B cell (primary cell): ENCODE data around the gene ZMIZ1. TPM values are rescaled to one million over a fixed set of nuclear protein-coding genes. Genes with fewer than 3 reads are reported as not detected.

Source experiments
- ATAC-seq: fragments of 200-7000 bp; cut with Tn5 transposase; one replicate; pipeline ENCODE4 v1.10.0; 2021; ENCODE audit warnings: low read depth, mild to moderate bottlenecking, moderate number of reproducible peaks, moderate library complexity
- CTCF ChIA-PET: fragments of 350-600 bp; sonication (Branson Sonifier 250); formaldehyde crosslinking; loops from one replicate; lab custom pipeline; 2021; ENCODE audit warnings: antibody characterized with exemption, inconsistent platforms; lab: Charles Lee
- POLR2A ChIA-PET: fragments of 350-600 bp; sonication (Branson Sonifier 250); formaldehyde crosslinking; loops from one replicate; lab custom pipeline; 2021; ENCODE audit warnings: antibody characterized with exemption; lab: Charles Lee
- DNase-seq: peaks from one replicate; pipeline ENCODE4 v3.0.0; 2013
- H2AFZ ChIP-seq: 2 replicates; pipeline ENCODE4 v1.6.1; 2012; ENCODE audit warnings: mild to moderate bottlenecking, low read depth, low read length; ENCODE audit not compliant: insufficient read depth, poor library complexity, severe bottlenecking
- H3K27ac ChIP-seq, 2 donors: 1 replicate in 1 of 2; 2 replicates in 1 of 2; pipeline ENCODE4 v1.5.1; 2012 to 2013; ENCODE audit warnings: low read length in 2 of 2, mild to moderate bottlenecking in 2 of 2, moderate library complexity in 1 of 2
- H3K27me3 ChIP-seq, 4 experiments: fragments of 200-600 bp in 1 of 4; sonication (generic) in 1 of 4; replicated peaks in 1 of 4; 1 replicate in 2 of 4; 2 replicates in 2 of 4; pipeline versions ENCODE4 v1.6.1 to v1.7.0; 2013 to 2016; ENCODE audit warnings: low read length in 3 of 4, mild to moderate bottlenecking in 2 of 4, mixed read lengths in 1 of 4, moderate library complexity in 1 of 4; ENCODE audit not compliant: insufficient read depth in 4 of 4, control insufficient read depth in 3 of 4; ENCODE audit errors: control extremely low read depth in 1 of 4
- H3K36me3 ChIP-seq, 2 experiments: replicated peaks in 1 of 2; 1 replicate in 1 of 2; 2 replicates in 1 of 2; pipeline versions ENCODE4 v1.6.1 to v1.7.1; 2013; ENCODE audit warnings: low read length in 1 of 2; ENCODE audit not compliant: insufficient read depth in 2 of 2, control insufficient read depth in 1 of 2; ENCODE audit errors: control extremely low read depth in 1 of 2, extremely low read depth in 1 of 2
- H3K4me1 ChIP-seq, 2 donors: fragments of 200-600 bp in 1 of 2; sonication (generic) in 1 of 2; 1 replicate in 1 of 2; 2 replicates in 1 of 2; pipeline versions ENCODE4 v1.5.1 to v1.6.1; 2013 to 2017; ENCODE audit warnings: low read length in 2 of 2; ENCODE audit not compliant: control insufficient read depth in 2 of 2, insufficient read depth in 2 of 2
- H3K4me2 ChIP-seq: replicated peaks from 2 replicates; pipeline ENCODE3; 2012; ENCODE audit warnings: mild to moderate bottlenecking, low read depth, low read length; ENCODE audit not compliant: poor library complexity, severe bottlenecking
- H3K4me3 ChIP-seq, 5 experiments: fragments of 200-600 bp in 1 of 5; sonication (generic) in 1 of 5; 1 replicate in 3 of 5; 2 replicates in 2 of 5; pipeline versions ENCODE4 v1.5.1 to v1.7.0; 2011 to 2016; ENCODE audit warnings: low read length in 4 of 5, mild to moderate bottlenecking in 4 of 5, low read depth in 2 of 5, control low read depth in 1 of 5, moderate library complexity in 1 of 5; ENCODE audit not compliant: insufficient read depth in 1 of 5; ENCODE audit errors: control extremely low read depth in 1 of 5, extremely low read depth in 1 of 5
- H3K79me2 ChIP-seq: fragments of 200-600 bp; sonication (generic); one replicate; pipeline ENCODE4 v1.6.0; 2016; ENCODE audit warnings: low read length; ENCODE audit not compliant: control insufficient read depth, insufficient read depth
- H3K9ac ChIP-seq: fragments of 200-600 bp; sonication (generic); 2 replicates; pipeline ENCODE4 v1.6.1; 2017; ENCODE audit warnings: mild to moderate bottlenecking, low read length, moderate library complexity
- H3K9me3 ChIP-seq, 3 donors: one replicate each; pipeline versions ENCODE4 v1.6.1 to v1.7.1; 2013; ENCODE audit warnings: low read length in 2 of 3; ENCODE audit not compliant: control insufficient read depth in 2 of 3, insufficient read depth in 1 of 3; ENCODE audit errors: control extremely low read depth in 1 of 3
- H4K20me1 ChIP-seq: 2 replicates; pipeline ENCODE4 v1.6.0; 2012; ENCODE audit warnings: mild to moderate bottlenecking, low read length; ENCODE audit not compliant: insufficient read depth, control insufficient read depth, poor library complexity, severe bottlenecking
- H3K27ac Mint-ChIP-seq: one replicate; pipeline ENCODE4 v1.8.0; 2021; ENCODE audit warnings: mixed read lengths
- H3K27me3 Mint-ChIP-seq: one replicate; pipeline ENCODE4 v1.8.0; 2021; ENCODE audit warnings: mixed read lengths
- H3K4me1 Mint-ChIP-seq: one replicate; pipeline ENCODE4 v1.8.0; 2021; ENCODE audit warnings: mixed read lengths
- H3K4me3 Mint-ChIP-seq: one replicate; pipeline ENCODE4 v1.8.0; 2021; ENCODE audit warnings: mixed read lengths
- H3K9me3 Mint-ChIP-seq: one replicate; pipeline ENCODE4 v1.8.0; 2022; ENCODE audit warnings: mixed read lengths; ENCODE audit not compliant: insufficient read depth
- EZH2 ChIP-seq: IDR thresholded peaks from 2 replicates; pipeline ENCODE4 v1.6.1; 2012; ENCODE audit warnings: borderline replicate concordance, low read depth, mild to moderate bottlenecking, moderate library complexity, low read length; ENCODE audit not compliant: insufficient read depth, poor library complexity, severe bottlenecking
- WGBS: methylation state at CpG from one replicate; pipeline ENCODE4 v1.1.5; 2013; ENCODE audit warnings: missing lambda C conversion rate; ENCODE audit not compliant: insufficient coverage; 5-methylcytosine and 5-hydroxymethylcytosine counted together
- intact Hi-C: fragments of 100-400 bp; cut with micrococcal nuclease; formaldehyde crosslinking; loops from one replicate; pipeline ENCODE4 v1.10.0; 2022
- polyA plus RNA-seq: library from polyadenylated mRNA; depleted of rRNA; stranded (reverse); fragments of >200 nt; gene quantifications from 2 replicates; pipeline ENCODE4 v1.2.3, GENCODE V29; 2012
- total RNA-seq, 2 donors: library from RNA; stranded (reverse); fragments of 120-200 nt in 1 of 2; gene quantifications; 1 replicate in 1 of 2; 2 replicates in 1 of 2; pipeline versions ENCODE4 v1.2.3 to v1.2.4, GENCODE V29; 2013 to 2022
- TF ChIP-seq, protein P1 (sequence below): fragments of 200-600 bp; IDR thresholded peaks from one replicate; pipeline ENCODE4 v1.8.0; 2022; ENCODE audit warnings: antibody characterized with exemption, mild to moderate bottlenecking

The ZMIZ1 gene
- total and polyA plus RNA-seq, 2 donors (not counting 1 experiment from before 2014, with no cell fraction given) = 14.3 to 64.9 TPM

GRCh38 chr10:79116801-79117723 is 48.3 kb downstream of the ZMIZ1 start:
- CTCF ChIA-PET = no interaction called here
- H3K27me3 Mint-ChIP-seq = peaks cover 15% of the 10 kb centered on the region
- Histone ChIP-seq H3K9ac (no peak overlapping the region), H3K79me2 (peaks cover 4% of the 10 kb centered on the region), H3K9me3 (no peaks in the 10 kb centered on the region), H3K36me3 (no peaks in the 10 kb centered on the region), H3K4me2 (no peak overlapping the region), H3K4me3 (no peak overlapping the region), H2AFZ (no peak overlapping the region), H3K27ac (no peak overlapping the region), H3K4me1 (peaks cover 8 to 18% of the 10 kb centered on the region in 2 donors), H4K20me1 (no peaks in the 10 kb centered on the region), H3K27me3 (peaks cover 0 to 8% (median 3%) of the 10 kb centered on the region in 4 experiments)
- TF ChIP-seq EZH2 = no peak
- TF ChIP-seq, protein P1, sequence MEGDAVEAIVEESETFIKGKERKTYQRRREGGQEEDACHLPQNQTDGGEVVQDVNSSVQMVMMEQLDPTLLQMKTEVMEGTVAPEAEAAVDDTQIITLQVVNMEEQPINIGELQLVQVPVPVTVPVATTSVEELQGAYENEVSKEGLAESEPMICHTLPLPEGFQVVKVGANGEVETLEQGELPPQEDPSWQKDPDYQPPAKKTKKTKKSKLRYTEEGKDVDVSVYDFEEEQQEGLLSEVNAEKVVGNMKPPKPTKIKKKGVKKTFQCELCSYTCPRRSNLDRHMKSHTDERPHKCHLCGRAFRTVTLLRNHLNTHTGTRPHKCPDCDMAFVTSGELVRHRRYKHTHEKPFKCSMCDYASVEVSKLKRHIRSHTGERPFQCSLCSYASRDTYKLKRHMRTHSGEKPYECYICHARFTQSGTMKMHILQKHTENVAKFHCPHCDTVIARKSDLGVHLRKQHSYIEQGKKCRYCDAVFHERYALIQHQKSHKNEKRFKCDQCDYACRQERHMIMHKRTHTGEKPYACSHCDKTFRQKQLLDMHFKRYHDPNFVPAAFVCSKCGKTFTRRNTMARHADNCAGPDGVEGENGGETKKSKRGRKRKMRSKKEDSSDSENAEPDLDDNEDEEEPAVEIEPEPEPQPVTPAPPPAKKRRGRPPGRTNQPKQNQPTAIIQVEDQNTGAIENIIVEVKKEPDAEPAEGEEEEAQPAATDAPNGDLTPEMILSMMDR = no peak
- H3K4me1 Mint-ChIP-seq = peaks cover 17% of the 10 kb centered on the region
- DNase-seq (no peak), ATAC-seq (no peak)
- intact Hi-C loops = no loop called here
- WGBS = 53% methylated on average over 8 of the region's 12 CpGs
- H3K4me3 Mint-ChIP-seq = no peak overlapping the region
- H3K27ac Mint-ChIP-seq = no peak overlapping the region
- no peaks in the 10 kb centered on the region for H3K9me3 Mint-ChIP-seq
- POLR2A ChIA-PET = no interaction called here
